HCT116 (cell line): ENCODE measurements around the gene MUC4. TPM values are rescaled to one million over a fixed set of nuclear protein-coding genes. Genes with fewer than 3 reads are reported as not detected.

Source experiments
- ATAC-seq: fragments of 200-7000 bp; cut with Tn5 transposase; 2 replicates; pipeline ENCODE4 v1.9.1; 2020; ENCODE audit warnings: mild to moderate bottlenecking, moderate library complexity
- BruUV-seq: library from RNA; stranded (reverse); fragments of 400-500 nt; replicated peaks from 2 replicates; lab custom pipeline; 2021; lab: Mats Ljungman, UMichigan
- CTCF ChIA-PET: fragments of 300-600 bp; sonication (Branson Sonifier 250); formaldehyde crosslinking; loops from one replicate; lab custom pipeline; 2021; ENCODE audit warnings: antibody characterized with exemption; lab: Charles Lee
- POLR2A ChIA-PET: fragments of 300-600, 350-600 bp; sonication (Branson Sonifier 250); formaldehyde crosslinking; loops from one replicate; lab custom pipeline; 2021; ENCODE audit warnings: antibody characterized with exemption; lab: Charles Lee
- RAD21 ChIA-PET, 2 experiments: fragments of 300-600 bp; sonication (Branson Sonifier 250); formaldehyde crosslinking; loops; one replicate each; lab custom pipeline; 2023; ENCODE audit warnings: low total read pairs in 2 of 2; ENCODE audit not compliant: uncharacterized antibody in 2 of 2, unreplicated experiment in 2 of 2, low non-redundant PET in 1 of 2; lab: Charles Lee
- DNase-seq: peaks from one replicate; pipeline ENCODE4 v3.0.0-alpha.2; 2010; ENCODE audit warnings: low read depth, low spot score
- H2AFZ ChIP-seq: fragments of 200-600 bp; shearing (Covaris generic), sonication (generic); 2 replicates; pipeline ENCODE4 v1.6.1; 2017; ENCODE audit warnings: low read depth, mixed run types, mixed read lengths, antibody characterized with exemption, low read length; ENCODE audit not compliant: poor library complexity, severe bottlenecking
- H3K27ac ChIP-seq: 2 replicates; pipeline ENCODE4 v1.5.1; 2012; ENCODE audit warnings: low read depth, low read length
- H3K27me3 ChIP-seq: fragments of 200-600 bp; sonication (generic); 2 replicates; pipeline ENCODE4 v1.6.1; 2016; ENCODE audit warnings: mixed run types, low read length, mixed read lengths; ENCODE audit not compliant: insufficient read depth
- H3K36me3 ChIP-seq, 2 experiments: fragments of 200-500 bp in 1 of 2; fragments of 200-600 bp in 1 of 2; sonication (Bioruptor generic) in 1 of 2; sonication (generic) in 1 of 2; 2 replicates each; pipeline versions ENCODE4 v1.5.1 to v1.6.1; 2014 to 2016; ENCODE audit warnings: low read length in 2 of 2, inconsistent platforms in 1 of 2, mixed read lengths in 1 of 2, mixed run types in 1 of 2; ENCODE audit not compliant: insufficient read depth in 2 of 2, control insufficient read depth in 1 of 2
- H3K4me1 ChIP-seq, 2 experiments: fragments of 200-600 bp in 1 of 2; sonication (generic) in 1 of 2; 2 replicates each; pipeline versions ENCODE4 v1.5.1 to v1.6.1; 2012 to 2017; ENCODE audit warnings: low read length in 2 of 2, inconsistent platforms in 1 of 2, mild to moderate bottlenecking in 1 of 2, mixed read lengths in 1 of 2, mixed run types in 1 of 2, moderate library complexity in 1 of 2; ENCODE audit not compliant: insufficient read depth in 2 of 2, control insufficient read depth in 1 of 2
- H3K4me2 ChIP-seq: fragments of 200-600 bp; sonication (generic); 2 replicates; pipeline ENCODE4 v1.6.1; 2017; ENCODE audit warnings: mixed run types, low read length, mixed read lengths
- H3K4me3 ChIP-seq, 2 experiments: fragments of 200-600 bp in 1 of 2; sonication (generic) in 1 of 2; replicated peaks in 1 of 2; 2 replicates each; pipeline ENCODE4 v1.5.1; 2011 to 2016; ENCODE audit warnings: low read length in 2 of 2, control low read depth in 1 of 2, low read depth in 1 of 2, mild to moderate bottlenecking in 1 of 2, mixed read lengths in 1 of 2, mixed run types in 1 of 2
- H3K79me2 ChIP-seq: fragments of 200-600 bp; sonication (generic); 2 replicates; pipeline ENCODE4 v1.6.1; 2017; ENCODE audit warnings: mild to moderate bottlenecking, mixed run types, low read length, moderate library complexity, mixed read lengths; ENCODE audit not compliant: insufficient read depth
- H3K9ac ChIP-seq: fragments of 200-600 bp; sonication (generic); 2 replicates; pipeline ENCODE4 v1.6.1; 2016; ENCODE audit warnings: low read length, mixed read lengths
- H3K9me2 ChIP-seq: fragments of 200-600 bp; sonication (generic), shearing (Covaris generic); 2 replicates; pipeline ENCODE4 v1.6.1; 2017; ENCODE audit warnings: mixed run types, mild to moderate bottlenecking, moderate library complexity; ENCODE audit not compliant: insufficient read depth
- H3K9me3 ChIP-seq, 2 experiments: fragments of 200-500 bp in 1 of 2; fragments of 200-600 bp in 1 of 2; sonication (Bioruptor generic) in 1 of 2; sonication (generic) in 1 of 2; 2 replicates each; pipeline ENCODE4 v1.6.1; 2014 to 2017; ENCODE audit warnings: low read length in 2 of 2, mixed read lengths in 2 of 2, inconsistent platforms in 1 of 2, low read depth in 1 of 2, mild to moderate bottlenecking in 1 of 2, mixed run types in 1 of 2, moderate library complexity in 1 of 2; ENCODE audit not compliant: control insufficient read depth in 1 of 2, insufficient read depth in 1 of 2
- H4K20me1 ChIP-seq: fragments of 200-600 bp; sonication (generic), shearing (Covaris generic); 2 replicates; pipeline ENCODE4 v1.6.1; 2017; ENCODE audit warnings: mixed run types, mild to moderate bottlenecking, moderate library complexity; ENCODE audit not compliant: insufficient read depth
- CBX3 ChIP-seq: IDR thresholded peaks from 2 replicates; pipeline ENCODE4 v1.6.1; 2012; ENCODE audit warnings: low read depth
- ELF1 ChIP-seq: IDR thresholded peaks from 2 replicates; pipeline ENCODE4 v1.6.1; 2012; ENCODE audit warnings: low read depth, borderline replicate concordance
- EZH2 ChIP-seq: fragments of 200-600 bp; sonication (generic); IDR thresholded peaks from 2 replicates; pipeline ENCODE4 v1.6.1; 2017; ENCODE audit warnings: antibody characterized with exemption, mixed run types
- POLR2AphosphoS5 ChIP-seq: IDR thresholded peaks from 2 replicates; pipeline ENCODE4 v1.6.1; 2011; ENCODE audit warnings: mild to moderate bottlenecking, low read depth, low read length, moderate library complexity
- RAD21 ChIP-seq: IDR thresholded peaks from 2 replicates; pipeline ENCODE4 v1.6.1; 2012; ENCODE audit warnings: low read depth, mild to moderate bottlenecking
- SP1 ChIP-seq: IDR thresholded peaks from 2 replicates; pipeline ENCODE4 v1.6.1; 2012; ENCODE audit warnings: low read depth
- TCF7L2 ChIP-seq: IDR thresholded peaks from 2 replicates; pipeline ENCODE4 v1.7.0; 2011; ENCODE audit warnings: borderline replicate concordance, inconsistent platforms; ENCODE audit not compliant: insufficient read depth, insufficient read length; ENCODE audit errors: extremely low read depth
- YY1 ChIP-seq: IDR thresholded peaks from 2 replicates; pipeline ENCODE4 v1.6.1; 2011; ENCODE audit warnings: low read length, low read depth, moderate library complexity, mild to moderate bottlenecking; ENCODE audit not compliant: insufficient replicate concordance; ENCODE audit errors: extremely low read depth
- intact Hi-C: fragments of 100-400 bp; cut with micrococcal nuclease; formaldehyde crosslinking; loops from 2 replicates; pipeline ENCODE4 v1.10.0; 2022
- total RNA-seq: library from RNA; stranded (reverse); gene quantifications from one replicate; pipeline ENCODE4 v1.2.1, GENCODE V29; 2021; ENCODE audit not compliant: unreplicated experiment
- TF ChIP-seq, protein P1 (sequence below): IDR thresholded peaks from 2 replicates; pipeline ENCODE4 v1.6.1; 2012
- TF ChIP-seq, protein P2 (sequence below): IDR thresholded peaks from 2 replicates; pipeline ENCODE4 v1.6.1; 2011; ENCODE audit warnings: mild to moderate bottlenecking, low read length, moderate library complexity; ENCODE audit not compliant: insufficient replicate concordance; ENCODE audit errors: extremely low read depth
- TF ChIP-seq, protein P3 (sequence below): IDR thresholded peaks from 2 replicates; pipeline ENCODE4 v1.6.1; 2012

The MUC4 gene
- total RNA-seq, 1 experiment from 2014 or later = 0.64 TPM

DNA sequence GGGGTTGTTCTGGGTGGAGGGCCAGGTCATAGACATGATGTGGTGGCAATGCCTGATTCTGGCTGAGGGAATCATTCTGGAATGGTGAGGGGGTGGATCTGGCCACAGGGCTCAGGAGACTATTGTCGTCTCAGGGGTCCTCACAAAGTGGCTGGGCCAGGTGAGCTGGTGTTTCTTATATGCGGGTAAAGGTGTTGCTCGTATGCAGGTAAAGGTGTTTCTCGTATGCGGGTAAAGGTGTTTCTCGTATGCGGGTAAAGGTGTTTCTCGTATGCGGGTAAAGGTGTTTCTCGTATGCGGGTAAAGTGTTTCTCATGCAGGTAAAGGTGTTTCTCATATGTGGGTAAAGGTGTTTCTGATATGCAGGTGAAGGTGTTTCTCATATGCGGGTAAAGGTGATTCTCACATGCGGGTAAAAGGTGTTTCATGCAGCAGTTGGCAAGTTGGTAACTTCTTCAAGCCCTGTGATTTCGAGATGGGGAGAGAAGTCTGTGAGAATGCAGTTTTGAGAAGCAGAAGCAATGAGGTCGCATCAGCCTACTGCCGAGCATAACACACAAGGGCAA is 10.5 kb upstream of the MUC4 start:
- H3K27me3 ChIP-seq = no peaks in the 10 kb centered on the region
- ATAC-seq = no peak
- intact Hi-C loops = no loop called here
- CTCF ChIA-PET = no interaction called here
- no peaks in the 10 kb centered on the region for H3K36me3 ChIP-seq
- BruUV-seq = no TSS peak
- H3K4me3 ChIP-seq = no peak overlapping the region
- POLR2A ChIA-PET = no interaction called here
- H3K79me2 ChIP-seq = no peaks in the 10 kb centered on the region
- TF ChIP-seq, protein P1, sequence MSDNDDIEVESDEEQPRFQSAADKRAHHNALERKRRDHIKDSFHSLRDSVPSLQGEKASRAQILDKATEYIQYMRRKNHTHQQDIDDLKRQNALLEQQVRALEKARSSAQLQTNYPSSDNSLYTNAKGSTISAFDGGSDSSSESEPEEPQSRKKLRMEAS = no peak
- no peak for TF ChIP-seq YY1
- TF ChIP-seq RAD21 = no peak
- TF ChIP-seq EZH2 = no peak
- TF ChIP-seq POLR2AphosphoS5 = no peak
- no peak for TF ChIP-seq ELF1
- TF ChIP-seq CBX3 = no peak
- TF ChIP-seq, protein P2, sequence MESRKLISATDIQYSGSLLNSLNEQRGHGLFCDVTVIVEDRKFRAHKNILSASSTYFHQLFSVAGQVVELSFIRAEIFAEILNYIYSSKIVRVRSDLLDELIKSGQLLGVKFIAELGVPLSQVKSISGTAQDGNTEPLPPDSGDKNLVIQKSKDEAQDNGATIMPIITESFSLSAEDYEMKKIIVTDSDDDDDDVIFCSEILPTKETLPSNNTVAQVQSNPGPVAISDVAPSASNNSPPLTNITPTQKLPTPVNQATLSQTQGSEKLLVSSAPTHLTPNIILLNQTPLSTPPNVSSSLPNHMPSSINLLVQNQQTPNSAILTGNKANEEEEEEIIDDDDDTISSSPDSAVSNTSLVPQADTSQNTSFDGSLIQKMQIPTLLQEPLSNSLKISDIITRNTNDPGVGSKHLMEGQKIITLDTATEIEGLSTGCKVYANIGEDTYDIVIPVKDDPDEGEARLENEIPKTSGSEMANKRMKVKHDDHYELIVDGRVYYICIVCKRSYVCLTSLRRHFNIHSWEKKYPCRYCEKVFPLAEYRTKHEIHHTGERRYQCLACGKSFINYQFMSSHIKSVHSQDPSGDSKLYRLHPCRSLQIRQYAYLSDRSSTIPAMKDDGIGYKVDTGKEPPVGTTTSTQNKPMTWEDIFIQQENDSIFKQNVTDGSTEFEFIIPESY = no peak
- no peak for TF ChIP-seq TCF7L2
- TF ChIP-seq SP1 = no peak
- TF ChIP-seq, protein P3, sequence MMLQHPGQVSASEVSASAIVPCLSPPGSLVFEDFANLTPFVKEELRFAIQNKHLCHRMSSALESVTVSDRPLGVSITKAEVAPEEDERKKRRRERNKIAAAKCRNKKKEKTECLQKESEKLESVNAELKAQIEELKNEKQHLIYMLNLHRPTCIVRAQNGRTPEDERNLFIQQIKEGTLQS = no peak
- TF ChIP-seq, all 23 proteins: peak for 0
- H3K9me2 ChIP-seq = no peaks in the 10 kb centered on the region
- H3K27ac ChIP-seq = no peak overlapping the region
- no peak overlapping the region for H3K9ac ChIP-seq
- H4K20me1 ChIP-seq = no peaks in the 10 kb centered on the region
- DNase-seq = no peak
- H3K9me3 ChIP-seq = no peaks in the 10 kb centered on the region
- H3K4me1 ChIP-seq = peaks cover 2 to 16% of the 10 kb centered on the region in 2 experiments; a peak in 1 of 4 replicates
- no peak overlapping the region for H3K4me2 ChIP-seq
- RAD21 ChIA-PET = no interaction called here
- H2AFZ ChIP-seq = no peak overlapping the region
